Skin epidermis (tissue), 12 donors: Measurements from ENCODE around the gene SLC35D1.
A peak's percentile ranks its signal among the peaks of the same experiment; 100 is the strongest.

Experiments used
- H3K27ac ChIP-seq, 21 experiments: fragments of 200-600 bp; sonication (generic) in 11 of 21; one replicate each; pipeline ENCODE4 v1.5.0; 2020; ENCODE audit warnings: mild to moderate bottlenecking in 3 of 21, inconsistent platforms in 2 of 21, moderate library complexity in 2 of 21
- H3K4me3 ChIP-seq, 7 experiments: fragments of 200-600 bp; sonication (generic) in 2 of 7; one replicate each; pipeline ENCODE4 v1.5.0; 2020; ENCODE audit warnings: inconsistent platforms in 2 of 7, mild to moderate bottlenecking in 2 of 7, moderate library complexity in 1 of 7

Gene SLC35D1

DNA sequence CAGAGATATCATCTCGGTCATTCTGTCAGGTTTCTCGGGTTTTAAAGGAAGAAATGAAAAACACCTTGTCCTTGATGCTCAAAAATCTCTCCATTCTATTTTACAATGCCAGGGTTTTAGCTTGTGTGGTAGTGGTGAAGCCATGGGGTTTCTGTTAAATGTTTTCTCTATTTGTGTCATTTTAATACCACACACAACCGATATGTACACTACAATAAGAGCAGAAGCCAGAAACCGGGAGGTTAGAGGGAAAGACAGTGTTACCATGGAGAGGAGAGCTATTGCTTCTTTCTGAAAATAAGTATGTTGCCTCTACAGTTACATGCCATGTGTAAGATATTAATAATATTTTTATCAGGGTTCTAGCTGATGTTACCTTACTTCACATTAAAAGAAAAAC, 2.8 kb downstream of the SLC35D1 start:
- Histone ChIP-seq H3K27ac (no peak overlapping the region), H3K4me3 (no peak overlapping the region)

DNA sequence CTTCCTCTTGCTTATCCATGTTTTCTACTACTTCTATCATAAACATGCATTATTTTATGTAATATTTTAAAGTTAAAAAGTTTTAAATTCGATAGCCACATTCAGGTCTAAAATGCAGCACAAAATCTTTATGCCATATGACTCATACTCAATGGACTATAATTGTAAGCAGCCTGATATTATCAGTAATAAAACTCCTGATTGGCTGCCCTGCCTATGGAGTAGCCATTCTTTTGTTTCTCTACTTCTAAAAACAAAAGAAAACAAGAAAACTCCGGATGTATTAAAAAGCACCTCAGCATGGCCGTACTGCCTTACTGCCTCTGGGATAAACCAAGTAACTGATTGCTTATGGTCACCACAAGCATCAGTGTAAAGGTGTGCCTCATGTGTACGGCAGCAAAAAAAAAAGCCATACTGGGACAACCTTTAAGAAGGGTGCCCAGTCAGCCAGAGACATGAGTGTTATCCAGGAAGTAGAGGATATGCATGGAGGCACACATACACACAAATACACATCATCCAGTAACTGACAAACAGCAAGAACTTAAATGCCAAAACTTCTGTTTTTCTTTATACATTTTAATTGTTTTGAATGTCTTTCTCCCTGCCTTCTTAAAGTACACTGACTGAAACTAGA, 9.2 kb downstream of the SLC35D1 start:
- no peak overlapping the region for H3K4me3 ChIP-seq

DNA sequence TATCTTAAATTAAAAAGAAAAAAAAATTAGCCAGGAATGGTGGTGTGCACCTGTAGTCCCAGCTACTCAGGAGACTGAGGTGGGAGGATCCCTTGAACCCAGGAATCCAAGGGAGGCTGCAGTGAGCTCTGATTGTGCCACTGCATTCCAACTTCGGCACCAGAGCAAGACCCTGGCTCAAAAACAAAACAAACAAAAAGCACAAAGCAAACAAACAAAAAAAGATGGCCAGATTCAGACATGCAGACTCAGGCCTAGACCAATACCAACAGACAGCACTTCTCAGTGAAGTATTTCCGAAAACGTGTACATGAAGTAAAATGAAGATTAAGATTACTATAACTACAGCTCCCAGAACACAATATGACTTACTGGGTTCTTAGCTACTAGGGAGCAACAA, 10.6 kb downstream of the SLC35D1 start:
- Histone ChIP-seq H3K27ac (no peak overlapping the region), H3K4me3 (no peak overlapping the region)

More for the DNA sequence above, 9.2 kb downstream of the SLC35D1 start:
- H3K27ac ChIP-seq: no peak overlapping the region

DNA sequence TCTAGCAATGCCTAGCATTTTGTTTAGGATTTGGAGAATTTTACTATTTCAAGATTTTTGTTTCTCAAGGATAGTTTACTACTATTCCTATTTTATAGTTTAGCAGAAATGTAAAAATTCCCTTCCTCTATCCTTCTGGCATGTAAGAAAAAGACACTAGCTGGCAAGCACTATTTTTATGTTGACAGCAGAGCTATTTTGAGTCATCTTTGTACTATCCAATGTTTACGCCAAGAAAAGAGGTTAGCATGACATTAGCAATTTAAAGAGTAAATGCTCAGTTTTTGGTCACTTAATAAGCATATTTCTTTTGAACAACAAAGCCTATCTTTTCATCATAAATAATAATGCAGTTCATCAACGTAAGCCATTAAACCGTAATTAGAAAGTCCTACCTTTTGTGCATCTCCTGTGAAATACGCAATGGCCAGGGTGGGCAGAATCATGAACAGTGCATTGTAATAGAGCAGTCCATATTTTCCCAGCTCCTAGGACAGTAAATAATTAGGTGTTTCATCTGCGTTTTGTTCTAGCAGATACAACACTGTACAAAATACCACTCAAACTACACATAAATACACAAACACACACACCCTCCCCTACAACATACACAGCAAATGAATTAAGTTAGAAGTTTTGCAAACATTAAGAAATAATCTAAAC, 12.0 kb downstream of the SLC35D1 start:
- Histone ChIP-seq H3K4me3 (no peak overlapping the region), H3K27ac (peak overlapping the region in 1 of 21 experiments; percentile 5)

DNA sequence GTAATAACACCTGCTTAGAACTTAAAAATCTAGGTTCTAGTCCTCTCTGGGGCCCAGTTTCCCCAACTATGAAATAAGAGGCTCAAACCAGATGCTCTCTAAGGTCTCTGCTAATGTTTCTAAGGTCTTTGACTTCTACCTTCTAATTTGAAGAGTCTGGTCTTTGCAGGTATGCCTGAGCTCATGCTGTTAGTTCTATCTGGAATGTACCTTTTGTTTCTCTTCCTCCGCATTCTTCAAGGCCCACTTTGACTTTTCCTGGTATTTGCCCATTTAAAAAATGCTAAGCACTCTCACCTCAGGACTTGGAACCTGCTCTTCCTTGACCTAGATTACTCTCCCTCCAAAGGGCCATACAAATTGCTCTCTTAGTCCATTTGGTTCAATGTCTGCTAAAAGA, 13.5 kb downstream of the SLC35D1 start:
- Histone ChIP-seq H3K4me3 (no peak overlapping the region), H3K27ac (no peak overlapping the region)

DNA sequence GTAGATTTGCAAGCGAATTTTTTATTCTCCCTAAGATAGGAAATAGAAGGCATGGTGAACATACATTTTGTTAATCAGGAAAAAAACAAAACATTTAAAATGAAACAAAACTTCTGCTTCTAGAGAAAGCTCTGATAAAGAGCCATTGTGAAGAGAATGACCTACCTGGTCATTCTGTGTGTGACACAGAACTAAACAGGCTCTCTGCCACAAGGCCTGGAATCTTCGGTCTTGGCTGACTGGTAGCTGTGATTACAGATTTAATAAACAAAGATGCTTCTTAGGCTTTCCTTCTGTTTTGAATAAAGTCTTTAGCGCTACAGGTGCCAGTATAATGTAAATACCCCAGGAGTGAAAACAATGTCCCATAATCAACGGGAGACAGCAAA, 22.1 kb downstream of the SLC35D1 start:
- H3K27ac ChIP-seq: peak overlapping the region in 1 of 21 experiments; percentile 25
- no peak overlapping the region for H3K4me3 ChIP-seq

DNA sequence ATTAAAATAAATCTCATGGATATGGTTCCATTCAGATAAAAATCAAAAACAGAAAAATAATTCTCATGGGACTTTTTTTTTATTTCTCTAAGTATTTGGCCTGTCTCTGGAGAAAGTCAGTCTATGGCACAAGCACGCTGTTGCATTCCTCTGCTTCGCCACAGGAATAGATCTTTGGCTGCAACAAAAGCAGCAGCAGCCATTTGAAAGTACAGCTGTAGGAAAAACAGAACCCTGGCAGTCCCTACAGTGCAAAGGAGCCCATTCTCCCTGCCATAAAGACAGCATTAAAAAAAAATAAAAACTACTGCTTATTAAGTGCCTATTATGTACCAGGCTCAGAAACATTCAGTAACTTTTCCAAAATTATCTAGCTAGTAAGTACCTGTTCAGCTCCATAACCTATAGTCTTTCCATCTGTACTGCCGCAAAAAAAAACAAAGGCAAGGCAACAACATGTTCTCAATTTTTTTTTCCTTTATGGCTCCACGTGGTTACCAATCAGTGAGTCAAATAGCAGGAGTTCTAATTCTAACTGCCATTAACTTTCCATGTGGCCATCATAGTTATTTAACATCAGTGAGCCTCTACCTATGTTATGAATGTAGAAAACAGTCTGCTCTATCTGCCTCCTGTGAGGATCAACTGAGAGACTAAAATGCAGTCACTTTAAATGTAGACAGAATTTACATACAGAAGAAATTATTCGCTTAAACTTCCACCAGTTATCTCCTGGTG, 22.7 kb downstream of the SLC35D1 start:
- Histone ChIP-seq H3K4me3 (no peak overlapping the region), H3K27ac (peak overlapping the region in 1 of 21 experiments; percentile 25)

DNA sequence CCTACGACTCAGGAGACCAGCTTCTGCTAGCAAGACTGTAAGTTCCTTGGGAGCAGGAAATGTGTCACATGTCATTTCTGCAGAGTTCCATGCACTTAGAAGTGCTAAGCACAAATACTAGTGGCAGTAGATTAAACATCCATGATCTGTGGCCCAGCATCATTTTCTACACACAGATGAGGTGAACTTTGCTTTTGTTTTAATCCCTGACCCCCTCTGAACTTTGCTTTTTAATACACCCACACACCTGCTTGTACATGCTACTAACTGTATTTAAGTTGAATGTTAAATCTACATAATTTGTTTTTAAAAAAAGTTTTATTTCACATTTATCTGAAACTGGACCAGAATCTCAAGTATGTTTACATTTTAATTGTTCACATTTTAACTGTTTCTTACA, 24.5 kb downstream of the SLC35D1 start:
- Histone ChIP-seq H3K27ac (no peak overlapping the region), H3K4me3 (no peak overlapping the region)

DNA sequence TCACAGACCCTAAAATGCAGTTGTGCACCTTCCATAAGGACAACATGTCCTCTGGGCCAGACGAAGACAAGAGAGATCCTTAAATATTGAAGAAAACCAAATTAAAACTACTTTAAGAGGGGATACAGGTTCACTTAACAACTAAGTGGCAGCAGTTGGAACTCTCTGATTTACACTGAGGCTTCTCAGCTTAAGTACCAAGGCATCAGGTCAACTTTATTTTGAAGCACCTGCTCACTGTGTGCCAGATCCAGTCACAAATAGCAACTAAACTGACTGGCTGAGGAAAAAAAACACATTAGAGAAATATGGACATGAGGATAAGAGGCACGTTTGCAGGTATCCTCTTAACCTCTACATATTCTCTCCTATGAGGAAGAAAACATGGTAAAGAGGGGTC, 33.2 kb downstream of the SLC35D1 start:
- Histone ChIP-seq H3K27ac (peak overlapping the region in 1 of 21 experiments; percentile 57), H3K4me3 (no peak overlapping the region)

DNA sequence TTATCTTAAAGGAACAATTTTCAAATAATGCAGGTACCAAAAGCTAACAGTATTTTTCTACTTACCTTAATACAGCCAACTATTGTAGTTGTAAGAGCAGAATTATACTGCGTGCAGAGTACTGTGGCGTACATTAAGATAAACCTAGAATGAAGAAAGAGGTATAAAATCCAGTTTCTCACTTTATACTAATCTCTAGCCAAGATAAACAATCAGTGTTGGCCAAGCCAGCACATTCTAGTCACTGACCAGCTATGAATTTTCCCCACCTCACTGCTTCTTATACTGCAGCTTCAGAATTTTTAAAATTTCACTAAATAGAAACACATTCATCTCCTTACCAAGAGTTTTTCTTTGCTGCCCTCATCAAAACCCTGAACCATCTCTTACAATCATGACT, 33.6 kb downstream of the SLC35D1 start:
- H3K4me3 ChIP-seq: no peak overlapping the region
- H3K27ac ChIP-seq: peak overlapping the region in 4 of 21 experiments; percentile 15 to 64 (median 60)

DNA sequence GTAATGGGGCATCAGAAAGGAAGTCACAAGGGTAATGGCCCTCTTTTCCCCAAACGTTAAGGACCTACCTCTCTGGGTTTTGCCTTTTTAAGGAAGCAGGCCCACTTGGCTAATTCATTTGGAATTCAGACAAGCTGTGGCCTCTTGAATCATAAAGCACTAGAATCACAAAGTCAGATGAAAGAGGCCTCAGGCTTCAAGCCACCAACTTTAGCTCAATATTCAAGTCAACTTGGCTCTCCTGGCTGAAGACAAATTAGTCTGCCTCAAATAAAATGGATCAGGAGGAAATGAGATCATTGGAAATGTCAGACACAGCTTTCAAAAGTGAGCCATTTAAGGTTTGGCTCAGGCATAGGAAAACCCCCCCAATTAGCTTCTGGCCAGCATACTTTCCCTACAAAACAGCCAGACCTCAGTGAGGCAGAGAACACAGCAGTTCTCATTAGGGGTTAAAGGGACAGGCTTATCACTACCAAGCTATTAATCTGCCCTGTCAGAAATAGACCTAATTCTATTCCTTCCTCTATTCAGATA, 34.3 kb downstream of the SLC35D1 start:
- H3K4me3 ChIP-seq: no peak overlapping the region
- peak overlapping the region in 7 of 21 experiments; percentile 7 to 70 (median 57) for H3K27ac ChIP-seq

DNA sequence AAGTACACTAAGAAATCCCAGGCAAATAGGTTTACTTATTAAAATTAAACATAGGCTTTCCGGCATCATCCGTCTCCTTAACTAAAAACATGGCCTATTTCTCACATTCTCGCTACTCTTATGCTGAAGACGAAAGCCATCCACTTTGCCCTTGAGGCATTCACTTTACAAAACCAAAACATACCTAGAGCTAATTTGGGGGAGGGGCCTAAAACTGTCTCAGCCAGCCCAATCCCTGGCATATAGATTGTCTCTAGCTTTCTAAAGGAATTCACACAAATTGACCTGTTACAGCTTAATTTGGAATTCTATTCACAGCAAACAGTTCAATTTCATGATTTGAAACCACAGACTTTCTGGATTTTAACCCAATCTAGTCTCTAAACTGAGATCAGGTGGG, 34.8 kb downstream of the SLC35D1 start:
- H3K4me3 ChIP-seq: no peak overlapping the region
- peak overlapping the region in 6 of 21 experiments; percentile 7 to 70 (median 60) for H3K27ac ChIP-seq

DNA sequence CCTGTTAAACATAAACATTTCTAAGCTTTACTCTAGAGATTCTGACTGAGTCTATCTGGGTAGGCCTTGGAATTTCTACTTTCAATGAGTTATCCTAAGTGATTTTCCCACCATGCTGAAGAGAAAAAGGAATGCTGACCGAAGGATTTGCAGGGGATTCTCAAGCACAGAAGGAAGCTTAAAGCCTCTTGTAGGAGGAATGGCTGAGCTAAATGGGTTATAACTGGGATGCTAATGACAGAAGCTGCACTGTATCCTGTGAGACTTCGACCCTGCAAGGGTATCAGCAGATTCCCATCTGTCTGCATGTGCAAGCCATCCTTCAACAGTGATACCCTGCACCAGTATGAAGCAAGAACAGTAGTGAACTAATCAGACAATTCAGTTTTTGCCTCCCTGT, 35.4 kb downstream of the SLC35D1 start:
- Histone ChIP-seq H3K27ac (no peak overlapping the region), H3K4me3 (no peak overlapping the region)

DNA sequence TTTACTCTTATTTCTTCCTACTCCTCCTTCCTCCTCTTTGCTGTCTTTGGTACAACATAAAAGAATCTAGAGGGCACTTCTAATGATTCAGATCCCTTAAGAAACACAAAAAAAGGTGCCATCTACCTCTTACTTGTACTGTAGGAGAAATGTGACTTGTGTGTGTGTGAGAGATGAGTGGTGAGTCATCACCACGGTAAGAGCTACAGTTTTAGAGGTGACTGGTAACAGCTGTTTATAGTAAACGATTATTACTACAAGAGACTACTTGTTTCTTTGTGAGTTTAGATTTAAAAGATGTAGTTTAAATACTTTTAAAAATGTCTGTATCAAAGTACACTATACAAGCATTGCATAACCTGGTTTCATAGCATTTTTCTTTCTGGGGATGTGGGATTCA, 40.4 kb downstream of the SLC35D1 start:
- Histone ChIP-seq H3K27ac (no peak overlapping the region), H3K4me3 (no peak overlapping the region)

DNA sequence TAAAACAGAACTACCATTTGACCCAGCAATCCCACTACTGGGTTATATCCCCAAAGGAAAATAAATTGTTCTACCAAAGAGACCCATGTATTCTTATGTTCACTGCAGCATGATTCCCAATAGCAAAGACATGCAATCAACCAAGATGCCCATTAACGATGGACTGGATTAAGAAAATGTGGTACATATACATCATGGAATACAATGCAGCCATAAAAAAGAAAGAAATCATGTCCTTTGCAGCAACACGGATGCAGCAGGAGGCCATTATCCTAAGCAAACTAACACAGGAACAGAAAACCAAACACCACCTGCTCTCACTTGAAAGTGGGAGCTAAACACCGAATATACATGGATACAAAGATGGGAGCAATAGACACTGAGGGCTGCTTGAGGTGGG, 44.2 kb downstream of the SLC35D1 start:
- H3K4me3 ChIP-seq: no peak overlapping the region
- no peak overlapping the region for H3K27ac ChIP-seq

DNA sequence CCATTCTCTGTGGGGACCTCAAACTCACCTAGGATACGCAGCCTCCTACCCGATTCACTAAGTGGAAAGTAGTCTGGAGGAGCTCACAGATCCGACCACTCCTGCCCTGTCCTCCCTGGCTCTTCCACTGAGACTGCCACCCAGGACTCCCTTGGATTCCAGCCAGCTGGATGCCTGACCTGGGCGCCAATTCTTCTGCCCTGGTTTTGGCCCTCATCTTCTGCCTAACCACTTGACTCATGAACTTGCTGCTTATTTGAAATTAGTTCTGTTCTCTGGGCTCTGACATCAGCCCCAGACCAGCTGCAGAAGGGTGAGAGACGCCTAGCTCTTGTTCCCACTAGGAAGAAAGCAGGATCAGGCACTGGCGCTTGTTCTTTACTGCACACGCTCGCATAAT, 48.9 kb downstream of the SLC35D1 start:
- H3K27ac ChIP-seq: no peak overlapping the region
- H3K4me3 ChIP-seq: no peak overlapping the region

DNA sequence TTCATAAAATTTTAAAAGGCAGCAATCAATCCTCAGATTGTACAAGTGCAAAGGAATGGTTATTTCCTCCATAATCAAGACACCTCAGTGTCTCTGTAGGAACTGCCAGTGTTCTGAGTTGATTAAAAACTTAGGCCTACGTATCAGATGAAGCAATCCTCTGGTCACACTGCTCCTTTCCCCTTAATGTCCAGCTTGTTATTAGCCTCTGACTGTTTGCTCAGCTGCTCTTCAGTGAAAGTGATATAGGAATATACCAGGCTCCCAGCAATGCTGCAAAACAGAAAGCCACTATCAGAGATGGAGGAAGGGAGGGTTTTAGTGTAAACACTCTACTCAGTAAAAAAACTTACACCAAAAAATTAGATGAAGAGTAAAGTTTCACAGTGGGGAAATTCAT, 49.8 kb downstream of the SLC35D1 start:
- H3K4me3 ChIP-seq: no peak overlapping the region
- H3K27ac ChIP-seq: no peak overlapping the region

DNA sequence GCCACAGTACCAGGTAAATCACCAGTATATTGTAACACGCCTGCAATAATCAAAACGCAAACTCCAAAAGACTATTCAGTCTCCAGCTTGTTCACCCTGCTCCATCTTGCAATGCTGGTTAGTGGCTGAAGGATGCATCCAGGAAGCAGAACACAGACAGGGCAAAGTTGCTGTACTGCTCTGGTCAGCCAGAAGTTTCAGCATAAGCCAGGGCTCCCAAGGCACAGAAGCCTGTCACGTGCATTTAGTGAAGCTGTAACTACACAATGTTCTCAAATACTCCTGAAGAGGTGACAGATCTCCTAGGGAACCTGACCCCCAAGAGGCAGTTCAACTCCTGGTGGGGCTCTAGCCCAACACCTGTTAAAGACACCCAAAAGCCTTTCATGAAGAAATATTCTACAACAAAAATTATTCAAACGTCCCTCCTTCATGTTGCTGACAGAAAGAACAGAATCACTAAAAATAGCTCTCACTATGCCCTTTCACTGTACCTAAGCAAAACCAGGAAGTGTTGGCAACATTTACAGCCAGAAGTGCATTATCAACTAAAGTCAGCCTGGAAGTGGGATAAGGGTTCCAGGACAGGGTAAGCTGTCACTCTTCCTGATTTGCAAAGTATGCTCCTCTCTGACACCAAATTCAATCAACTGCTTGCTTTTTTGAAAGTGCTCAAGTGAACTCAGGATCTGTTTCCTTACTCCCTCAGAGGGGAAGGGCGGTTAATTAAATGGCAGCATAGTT, 52.1 kb downstream of the SLC35D1 start:
- Histone ChIP-seq H3K4me3 (no peak overlapping the region), H3K27ac (no peak overlapping the region)

DNA sequence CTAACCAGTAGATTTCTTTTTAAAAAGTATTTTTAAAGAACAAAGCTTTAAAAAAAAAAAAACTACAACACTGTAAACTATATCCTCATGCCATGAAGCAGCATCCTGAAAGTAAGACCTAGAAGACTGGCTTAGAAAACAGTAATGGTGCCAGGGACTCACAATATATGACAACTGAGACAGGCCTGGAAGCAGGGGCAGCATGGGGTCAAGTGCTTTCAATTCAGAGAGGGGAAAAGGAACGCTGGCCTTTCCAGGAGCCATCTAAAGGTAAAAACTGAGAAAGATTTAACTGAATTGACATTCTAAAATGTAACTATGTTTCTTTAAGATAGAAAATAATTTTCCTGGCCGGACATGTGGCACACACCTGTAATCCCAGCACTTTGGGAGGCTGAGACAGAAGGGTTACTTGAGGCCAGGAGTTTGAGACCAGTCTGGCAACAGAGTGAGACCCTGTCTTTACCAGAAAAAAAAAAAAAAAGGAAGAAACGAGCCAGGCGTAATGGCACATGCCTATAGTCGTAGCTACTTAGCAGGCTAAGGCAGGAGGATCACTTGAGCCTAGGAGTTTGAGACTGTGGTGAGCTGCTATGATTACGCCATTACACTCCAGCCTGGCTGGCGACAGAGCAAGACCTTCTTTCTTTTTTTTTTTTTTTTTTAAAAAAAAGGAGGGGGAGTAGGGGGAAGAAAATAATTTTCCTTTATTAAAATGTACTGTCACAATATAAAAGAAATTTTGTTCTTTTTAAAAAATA, 54.1 kb downstream of the SLC35D1 start:
- Histone ChIP-seq H3K27ac (peak overlapping the region in 2 of 21 experiments; percentile 16 to 21), H3K4me3 (no peak overlapping the region)
